IPS-18a (cell line): Measurements from ENCODE around the gene ATG5.
"Not testable (repeated sequence)": the region's sequence is repeated elsewhere in the genome, so short reads cannot be mapped to it uniquely, and the experiment has no call there.

ENCODE experiments used
- H3K27ac ChIP-seq: one replicate; pipeline ENCODE4 v1.5.1; 2013; ENCODE audit warnings: low read length
- H3K27me3 ChIP-seq: one replicate; pipeline ENCODE4 v1.6.1; 2013; ENCODE audit warnings: mild to moderate bottlenecking, low read length; ENCODE audit not compliant: control insufficient read depth, insufficient read depth
- H3K36me3 ChIP-seq: one replicate; pipeline ENCODE4 v1.6.1; 2013; ENCODE audit warnings: low read depth, low read length; ENCODE audit not compliant: control insufficient read depth
- H3K4me1 ChIP-seq: one replicate; pipeline ENCODE4 v1.6.1; 2013; ENCODE audit warnings: low read depth, low read length; ENCODE audit not compliant: control insufficient read depth
- H3K4me3 ChIP-seq: one replicate; pipeline ENCODE4 v1.5.1; 2013; ENCODE audit warnings: low read length
- H3K9ac ChIP-seq: one replicate; pipeline ENCODE4 v1.6.1; 2013; ENCODE audit warnings: mild to moderate bottlenecking, low read length, moderate library complexity
- H3K9me3 ChIP-seq: one replicate; pipeline ENCODE4 v1.6.1; 2013; ENCODE audit warnings: low read depth, low read length; ENCODE audit not compliant: control insufficient read depth

ATG5 gene

GRCh38 chr6:106254636-106255035 is 70.9 kb downstream of the ATG5 start:
- no peaks in the 10 kb centered on the region for H3K27me3 ChIP-seq
- no peak overlapping the region for H3K27ac ChIP-seq
- no peaks in the 10 kb centered on the region for H3K9me3 ChIP-seq
- H3K9ac ChIP-seq: no peak overlapping the region
- no peaks in the 10 kb centered on the region for H3K36me3 ChIP-seq
- H3K4me1 ChIP-seq: no peaks in the 10 kb centered on the region
- H3K4me3 ChIP-seq: no peak overlapping the region

- no peaks in the 10 kb centered on the region for H3K4me1 ChIP-seq
- H3K27me3 ChIP-seq: no peaks in the 10 kb centered on the region
- no peak overlapping the region for H3K27ac ChIP-seq
- no peaks in the 10 kb centered on the region for H3K36me3 ChIP-seq
- H3K4me3 ChIP-seq: no peak overlapping the region
- H3K9me3 ChIP-seq: no peaks in the 10 kb centered on the region
- no peak overlapping the region for H3K9ac ChIP-seq
Measured at GRCh38 chr6:106253731-106254130, 71.8 kb downstream of the ATG5 start.

DNA sequence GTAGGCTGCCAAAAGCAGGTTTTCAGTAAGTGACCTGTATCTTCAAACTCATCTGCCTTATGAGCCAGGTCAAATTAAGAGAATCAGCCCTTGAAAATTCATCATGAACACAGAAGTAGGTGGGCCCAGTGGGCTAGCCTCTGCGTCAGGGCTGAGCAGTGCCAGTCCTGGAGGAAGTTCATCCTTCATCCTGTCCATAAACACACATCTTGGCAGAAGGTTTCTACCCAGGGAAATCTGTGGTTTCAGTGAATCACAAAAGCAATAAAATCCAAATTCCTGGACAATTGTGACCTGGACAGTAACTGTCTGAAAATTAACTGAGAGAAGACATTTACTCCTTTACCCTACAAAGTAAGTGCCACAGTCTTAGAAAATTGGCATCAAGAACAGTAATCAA is 72.4 kb downstream of the ATG5 start:
- Histone ChIP-seq H3K9ac (no peak overlapping the region), H3K9me3 (no peaks in the 10 kb centered on the region), H3K36me3 (no peaks in the 10 kb centered on the region), H3K4me3 (no peak overlapping the region), H3K27ac (no peak overlapping the region), H3K27me3 (no peaks in the 10 kb centered on the region), H3K4me1 (no peaks in the 10 kb centered on the region)

- Histone ChIP-seq H3K27ac (no peak overlapping the region), H3K4me1 (no peaks in the 10 kb centered on the region), H3K4me3 (no peak overlapping the region), H3K27me3 (no peaks in the 10 kb centered on the region), H3K36me3 (peaks cover 3% of the 10 kb centered on the region), H3K9me3 (no peaks in the 10 kb centered on the region), H3K9ac (no peak overlapping the region)
Measured at GRCh38 chr6:106252687-106253086, 72.9 kb downstream of the ATG5 start.

GRCh38 chr6:106251531-106252255 is 73.9 kb downstream of the ATG5 start:
- H3K36me3 ChIP-seq, H3K9ac ChIP-seq, H3K27ac ChIP-seq, H3K9me3 ChIP-seq, H3K4me1 ChIP-seq, H3K4me3 ChIP-seq, H3K27me3 ChIP-seq: not testable (repeated sequence)

DNA sequence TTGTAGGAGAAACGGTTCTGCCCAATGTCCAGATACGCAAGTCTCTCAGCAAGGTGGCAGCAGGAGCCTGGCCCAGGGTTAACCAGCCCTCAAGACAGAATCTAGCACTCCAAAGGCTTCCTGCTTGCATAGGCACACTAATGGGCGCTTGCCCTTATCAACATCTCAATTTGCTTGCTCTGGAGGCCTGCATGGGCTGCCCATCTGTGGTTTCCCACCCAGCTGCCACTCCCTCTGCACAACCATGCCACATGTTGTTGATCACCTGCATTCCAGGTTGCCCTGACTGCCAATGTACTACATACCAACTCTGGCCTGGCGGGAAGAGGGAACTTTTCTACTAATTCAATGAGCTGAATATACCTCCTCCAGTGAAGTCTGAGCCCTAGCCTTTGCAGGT is 74.6 kb downstream of the ATG5 start:
- H3K9ac ChIP-seq: no peak overlapping the region
- no peak overlapping the region for H3K4me3 ChIP-seq
- H3K36me3 ChIP-seq: peaks cover 4% of the 10 kb centered on the region
- H3K4me1 ChIP-seq: peaks cover 5% of the 10 kb centered on the region
- H3K9me3 ChIP-seq: no peaks in the 10 kb centered on the region
- H3K27ac ChIP-seq: no peak overlapping the region
- no peaks in the 10 kb centered on the region for H3K27me3 ChIP-seq

DNA sequence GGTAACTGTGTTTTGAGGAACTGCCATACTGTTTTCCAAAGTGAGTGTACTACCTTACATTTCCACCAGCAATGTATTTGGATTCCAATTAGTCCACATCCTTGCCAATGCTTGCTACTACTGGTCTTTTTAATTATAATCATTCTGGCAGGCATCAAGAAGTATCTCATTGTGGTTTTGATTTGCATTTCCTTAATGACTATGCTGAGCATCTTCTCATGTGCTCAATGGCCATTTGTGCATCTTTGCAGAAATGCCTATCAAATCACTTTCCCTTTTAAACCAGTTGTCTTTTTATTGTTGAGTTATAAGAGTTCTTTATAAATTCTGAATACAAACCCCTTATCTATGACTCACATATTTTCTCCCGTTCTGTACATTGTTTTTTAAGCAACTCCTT is 75.9 kb downstream of the ATG5 start:
- no peaks in the 10 kb centered on the region for H3K27me3 ChIP-seq
- peaks cover 5% of the 10 kb centered on the region for H3K4me1 ChIP-seq
- H3K4me3 ChIP-seq: no peak overlapping the region
- H3K9ac ChIP-seq: no peak overlapping the region
- H3K36me3 ChIP-seq: peaks cover 4% of the 10 kb centered on the region
- H3K9me3 ChIP-seq: no peaks in the 10 kb centered on the region
- no peak overlapping the region for H3K27ac ChIP-seq

- Histone ChIP-seq H3K27me3 (no peaks in the 10 kb centered on the region), H3K9ac (no peak overlapping the region), H3K9me3 (no peaks in the 10 kb centered on the region), H3K36me3 (peaks cover 4% of the 10 kb centered on the region), H3K4me3 (no peak overlapping the region), H3K27ac (no peak overlapping the region), H3K4me1 (peaks cover 5% of the 10 kb centered on the region)
Measured at GRCh38 chr6:106247733-106248132, 77.8 kb downstream of the ATG5 start.

- peaks cover 4% of the 10 kb centered on the region for H3K36me3 ChIP-seq
- H3K27me3 ChIP-seq: no peaks in the 10 kb centered on the region
- H3K4me3 ChIP-seq: no peak overlapping the region
- peaks cover 5% of the 10 kb centered on the region for H3K4me1 ChIP-seq
- H3K9me3 ChIP-seq: no peaks in the 10 kb centered on the region
- no peak overlapping the region for H3K9ac ChIP-seq
- no peak overlapping the region for H3K27ac ChIP-seq
Measured at GRCh38 chr6:106247293-106247692, 78.3 kb downstream of the ATG5 start.

DNA sequence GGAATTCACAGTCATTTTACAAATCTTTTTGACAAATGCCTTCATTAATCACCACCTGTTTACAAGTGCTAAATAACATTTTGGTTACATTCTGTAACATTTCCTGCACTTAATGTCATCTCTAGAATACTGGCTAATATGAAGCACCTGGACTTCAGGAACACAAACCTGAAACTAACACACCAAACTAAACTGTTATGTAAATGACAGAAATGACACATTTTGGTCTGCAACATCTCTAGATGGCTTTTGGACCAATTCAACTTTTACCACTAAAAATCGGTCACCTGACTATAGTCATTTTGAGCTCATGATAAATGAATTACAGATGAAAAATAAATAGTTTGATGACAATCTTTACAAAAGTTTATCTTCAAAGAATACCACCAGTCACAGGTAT is 80.6 kb downstream of the ATG5 start:
- no peaks in the 10 kb centered on the region for H3K9me3 ChIP-seq
- H3K4me1 ChIP-seq: peaks cover 5% of the 10 kb centered on the region
- no peak overlapping the region for H3K4me3 ChIP-seq
- no peak overlapping the region for H3K9ac ChIP-seq
- H3K27ac ChIP-seq: no peak overlapping the region
- H3K36me3 ChIP-seq: peaks cover 4% of the 10 kb centered on the region
- no peaks in the 10 kb centered on the region for H3K27me3 ChIP-seq

DNA sequence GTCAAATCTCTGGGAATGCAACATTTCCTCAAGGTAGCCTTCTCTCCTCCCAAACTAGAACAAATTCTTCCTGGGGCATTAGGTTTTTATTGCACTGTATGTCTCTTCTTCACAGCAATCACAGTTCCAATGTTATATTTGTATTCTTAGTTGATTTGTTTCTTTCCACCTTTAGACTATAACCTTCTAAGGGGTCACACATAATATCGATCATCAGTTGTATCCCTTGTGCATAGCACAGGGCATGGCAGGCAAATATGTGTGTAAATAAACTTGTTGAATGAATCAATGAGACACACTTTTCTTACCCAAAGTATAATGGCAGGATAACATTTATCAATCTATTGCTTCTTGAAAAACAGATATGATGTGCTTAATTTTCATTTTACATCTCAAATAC is 81.0 kb downstream of the ATG5 start:
- H3K27ac ChIP-seq: no peak overlapping the region
- H3K4me1 ChIP-seq: peaks cover 5% of the 10 kb centered on the region
- peaks cover 4% of the 10 kb centered on the region for H3K36me3 ChIP-seq

DNA sequence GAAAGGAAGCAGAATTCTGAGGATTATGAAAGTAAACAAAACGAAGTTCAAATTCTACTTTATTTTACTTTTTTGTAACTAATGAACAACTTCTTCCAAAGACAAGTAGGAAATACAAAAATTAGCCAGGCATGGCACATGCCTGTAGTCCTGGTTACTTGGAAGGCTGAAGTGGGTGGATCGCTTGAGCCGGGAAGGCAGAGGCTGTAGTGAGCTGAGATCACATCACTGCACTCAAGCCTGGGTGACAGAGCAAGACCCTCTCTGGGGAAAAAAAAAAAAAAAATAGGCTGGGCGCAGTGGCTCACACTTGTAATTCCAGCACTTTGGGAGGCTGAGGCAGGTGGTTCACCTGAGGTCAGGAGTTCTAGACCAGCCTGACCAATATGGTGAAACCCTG is 82.3 kb downstream of the ATG5 start:
- Histone ChIP-seq H3K27me3 (no peaks in the 10 kb centered on the region), H3K4me1 (peaks cover 5% of the 10 kb centered on the region), H3K9ac (no peak overlapping the region), H3K27ac (no peak overlapping the region), H3K9me3 (no peaks in the 10 kb centered on the region), H3K36me3 (peaks cover 4% of the 10 kb centered on the region), H3K4me3 (no peak overlapping the region)

More for the DNA sequence above, 81.0 kb downstream of the ATG5 start:
- no peak overlapping the region for H3K4me3 ChIP-seq
- no peak overlapping the region for H3K9ac ChIP-seq
- no peaks in the 10 kb centered on the region for H3K27me3 ChIP-seq
- no peaks in the 10 kb centered on the region for H3K9me3 ChIP-seq
